NCI-H510A (cell line): ENCODE measurements around the gene RPS5.
"Not testable (repeated sequence)": the region's sequence is repeated elsewhere in the genome, so short reads cannot be mapped to it uniquely, and the experiment has no call there.

Experiments used
- DNase-seq: peaks from one replicate; lab custom pipeline; 2025; lab: John Stamatoyannopoulos, UW

The RPS5 gene

GRCh38 chr19:58356766-58357480, 30.1 kb upstream of the RPS5 start:
- no peak for DNase-seq

GRCh38 chr19:58357481-58358145, 29.5 kb upstream of the RPS5 start:
- no peak for DNase-seq

- DNase-seq = peak; percentile 28
Measured at GRCh38 chr19:58361900-58362271, 25.2 kb upstream of the RPS5 start.

- peak; percentile 92 for DNase-seq
Measured at GRCh38 chr19:58362272-58362994, 24.6 kb upstream of the RPS5 start, which contains the start of gene ZNF497. TSS of gene ZNF497 (minus strand) at chr19:58362751. CDS start at chr19:58357635, 5,116 bp downstream.

- no peak for DNase-seq
Measured at GRCh38 chr19:58364146-58364545, 22.9 kb upstream of the RPS5 start.

GRCh38 chr19:58366585-58367430, 20.3 kb upstream of the RPS5 start:
- DNase-seq = no peak

GRCh38 chr19:58367698-58368454, 19.2 kb upstream of the RPS5 start:
- DNase-seq = no peak

- no peak for DNase-seq
Measured at GRCh38 chr19:58368561-58369360, 18.3 kb upstream of the RPS5 start.

GRCh38 chr19:58372311-58373133, 14.5 kb upstream of the RPS5 start:
- no peak for DNase-seq

- DNase-seq = no peak
Measured at GRCh38 chr19:58374200-58374599, 12.9 kb upstream of the RPS5 start.

- DNase-seq = not testable (repeated sequence)
Measured at GRCh38 chr19:58376724-58377123, 10.3 kb upstream of the RPS5 start.

GRCh38 chr19:58379246-58379645, 7.8 kb upstream of the RPS5 start:
- DNase-seq = no peak

GRCh38 chr19:58380037-58380661, 6.9 kb upstream of the RPS5 start:
- no peak for DNase-seq

- DNase-seq = peak; percentile 99
Measured at GRCh38 chr19:58380662-58381459, 6.2 kb upstream of the RPS5 start, which contains the start of gene ZNF837. TSS of gene ZNF837 (minus strand) at chr19:58381030. CDS start at chr19:58369332, 11,698 bp downstream.

- no peak for DNase-seq
Measured at GRCh38 chr19:58381460-58382212, 5.4 kb upstream of the RPS5 start.

- DNase-seq = no peak
Measured at GRCh38 chr19:58382997-58383603, 4.0 kb upstream of the RPS5 start.
